Gastroesophageal sphincter (tissue), 4 donors: ENCODE results near the gene POP4. TPM values are rescaled to one million over a fixed set of nuclear protein-coding genes. Genes with fewer than 3 reads are reported as not detected.
"Not testable (repeated sequence)": the region's sequence is repeated elsewhere in the genome, so short reads cannot be mapped to it uniquely, and the experiment has no call there.

ENCODE experiments used
- ATAC-seq: fragments of 150-250 bp; one replicate; pipeline ENCODE4 v1.9.1; 2016; ENCODE audit warnings: mild to moderate bottlenecking, moderate library complexity
- H3K27ac ChIP-seq, 4 donors: fragments of 200-600 bp; sonication (generic) in 3 of 4; 1 replicate in 3 of 4; 2 replicates in 1 of 4; pipeline ENCODE4 v1.5.1; 2016 to 2019
- H3K27me3 ChIP-seq: fragments of 200-600 bp; sonication (generic); one replicate; pipeline ENCODE4 v1.5.1; 2019
- H3K36me3 ChIP-seq, 2 donors: fragments of 200-600 bp; sonication (generic); one replicate each; pipeline ENCODE4 v1.5.1; 2019; ENCODE audit warnings: control low read depth in 1 of 2
- H3K4me1 ChIP-seq, 3 donors: fragments of 200-600 bp; sonication (generic); 1 replicate in 2 of 3; 2 replicates in 1 of 3; pipeline ENCODE4 v1.5.1; 2016 to 2019; ENCODE audit warnings: control low read depth in 2 of 3
- H3K4me3 ChIP-seq, 2 donors: fragments of 200-600 bp; sonication (generic); one replicate each; pipeline ENCODE4 v1.5.1; 2019; ENCODE audit warnings: mild to moderate bottlenecking in 1 of 2, moderate library complexity in 1 of 2
- H3K9me3 ChIP-seq, 3 donors: fragments of 200-600 bp; sonication (generic); one replicate each; pipeline ENCODE4 v1.5.1; 2017 to 2019; ENCODE audit warnings: control low read depth in 2 of 3
- CTCF ChIP-seq, 4 experiments: fragments of 200-600 bp in 2 of 4; fragments of 450-650 bp in 2 of 4; sonication (generic) in 1 of 4; IDR thresholded peaks; one replicate each; pipeline ENCODE4 v1.5.1; 2017 to 2019; ENCODE audit warnings: antibody characterized with exemption in 4 of 4, mild to moderate bottlenecking in 2 of 4, moderate library complexity in 2 of 4
- EP300 ChIP-seq: sonication (generic); formaldehyde crosslinking; IDR thresholded peaks from one replicate; pipeline ENCODE4 v1.6.1; 2017; ENCODE audit warnings: antibody characterized with exemption, mild to moderate bottlenecking
- POLR2A ChIP-seq, 2 donors: fragments of 450-650 bp; IDR thresholded peaks; one replicate each; pipeline ENCODE4 v1.6.1; 2017; ENCODE audit warnings: antibody characterized with exemption in 2 of 2, mild to moderate bottlenecking in 2 of 2, moderate library complexity in 1 of 2
- POLR2AphosphoS5 ChIP-seq: sonication (generic); formaldehyde crosslinking; IDR thresholded peaks from one replicate; pipeline ENCODE4 v1.6.1; 2017; ENCODE audit warnings: antibody characterized with exemption
- WGBS, 2 donors: methylation state at CpG; one replicate each; pipeline ENCODE4 v1.1.5; 2018; ENCODE audit warnings: low coverage in 1 of 2; 5-methylcytosine and 5-hydroxymethylcytosine counted together
- total RNA-seq, 4 donors: library from RNA; depleted of rRNA; stranded (reverse); fragments of >200 nt; gene quantifications; one replicate each; pipeline ENCODE4 v1.1.0, GENCODE V29; 2016

POP4 gene
- 10 to 100 TPM; 41.4 to 79.7 (median 61.7) TPM for total RNA-seq

GRCh38 chr19:29605653-29606419 is at the start of gene POP4:
Gene POP4, plus strand, starts transcription at chr19:29606283. Its CDS starts 36 bp downstream, at chr19:29606319.
- peak; percentile 96 for ATAC-seq
- H3K27me3 ChIP-seq = no peaks in the 10 kb centered on the region
- H3K4me1 ChIP-seq = peaks cover 3 to 31% (median 5%) of the 10 kb centered on the region in 3 donors
- 0 to 3% methylated on average over 9 to 11 of the region's 47 CpGs for WGBS, 2 donors
- TF ChIP-seq POLR2AphosphoS5 (peak; percentile 99), CTCF (IDR thresholded peaks at IDR 0.05) (peak in 1 of 4 experiments; percentile 11), EP300 (no peak), POLR2A (IDR thresholded peaks at IDR 0.05) (peak; percentile 94 to 95)
- H3K27ac ChIP-seq = peak within 1 kb of the TSS; percentile 78 to 98 (median 96)
- H3K36me3 ChIP-seq = peaks cover 0 to 26% of the 10 kb centered on the region in 2 donors
- peak within 1 kb of the TSS; percentile 65 to 79 for H3K4me3 ChIP-seq
- H3K9me3 ChIP-seq = no peaks in the 10 kb centered on the region

GRCh38 chr19:29559110-29559509 is 47.0 kb upstream of the POP4 start:
- H3K4me3 ChIP-seq, ATAC-seq, H3K27ac ChIP-seq, H3K36me3 ChIP-seq, H3K4me1 ChIP-seq: not testable (repeated sequence)
- peaks cover 0 to 66% (median 0%) of the 10 kb centered on the region in 3 donors for H3K9me3 ChIP-seq
- H3K27me3 ChIP-seq = peaks cover 33% of the 10 kb centered on the region
- WGBS, 2 donors = 86 to 88% methylated on average over 1 to 2 of the region's 2 CpGs

GRCh38 chr19:29559743-29560142 is 46.3 kb upstream of the POP4 start:
- Histone ChIP-seq H3K9me3 (peaks cover 0 to 60% (median 0%) of the 10 kb centered on the region in 3 donors), H3K4me1 (no peaks in the 10 kb centered on the region), H3K36me3 (no peaks in the 10 kb centered on the region), H3K4me3 (no peak overlapping the region), H3K27me3 (peaks cover 38% of the 10 kb centered on the region), H3K27ac (no peak overlapping the region)
- no peak for ATAC-seq
- TF ChIP-seq POLR2AphosphoS5 (no peak), EP300 (no peak), CTCF (IDR thresholded peaks at IDR 0.05) (no peak), POLR2A (IDR thresholded peaks at IDR 0.05) (no peak)
- 83% methylated on average over 2 to 4 of the region's 4 CpGs for WGBS, 2 donors

- Histone ChIP-seq H3K27ac (no peak overlapping the region), H3K36me3 (no peaks in the 10 kb centered on the region), H3K9me3 (peaks cover 0 to 53% (median 0%) of the 10 kb centered on the region in 3 donors), H3K4me3 (no peak overlapping the region), H3K4me1 (no peaks in the 10 kb centered on the region), H3K27me3 (peaks cover 45% of the 10 kb centered on the region)
- TF ChIP-seq EP300 (no peak), POLR2AphosphoS5 (no peak), CTCF (IDR thresholded peaks at IDR 0.05) (no peak), POLR2A (IDR thresholded peaks at IDR 0.05) (no peak)
- 78 to 85% methylated on average over 3 to 4 of the region's 6 CpGs for WGBS, 2 donors
- ATAC-seq = no peak
Observed at GRCh38 chr19:29560313-29561075, 45.6 kb upstream of the POP4 start.

- no peak for ATAC-seq
- Histone ChIP-seq H3K36me3 (no peaks in the 10 kb centered on the region), H3K9me3 (peaks cover 0 to 45% (median 0%) of the 10 kb centered on the region in 3 donors), H3K27ac (no peak overlapping the region), H3K4me1 (no peaks in the 10 kb centered on the region), H3K4me3 (no peak overlapping the region), H3K27me3 (peaks cover 56% of the 10 kb centered on the region)
- no peak for TF ChIP-seq POLR2AphosphoS5
- TF ChIP-seq EP300 = no peak
- TF ChIP-seq CTCF (IDR thresholded peaks at IDR 0.05) = no peak
- no peak for TF ChIP-seq POLR2A (IDR thresholded peaks at IDR 0.05)
- 43 to 81% methylated on average over 2 to 3 of the region's 9 CpGs for WGBS, 2 donors
Observed at GRCh38 chr19:29561601-29562000, 44.5 kb upstream of the POP4 start.
